HUDEP-2 (cell line): Measurements from ENCODE around the gene HOXA7.

ENCODE experiments used
- DNase-seq, 76 experiments: peaks; one replicate each; lab custom pipeline; 2025; ENCODE audit not compliant: unreplicated experiment in 76 of 76; lab: John Stamatoyannopoulos, UW

The HOXA7 gene

GRCh38 chr7:27139334-27140125, 16.9 kb downstream of the HOXA7 start:
- no peak for DNase-seq

GRCh38 chr7:27138985-27139333, 17.5 kb downstream of the HOXA7 start:
- DNase-seq, result no peak

GRCh38 chr7:27138472-27138871, 18.0 kb downstream of the HOXA7 start:
- no peak for DNase-seq

- no peak for DNase-seq
These were observed 18.7 kb downstream of the HOXA7 start for GRCh38 chr7:27137640-27138315.

- DNase-seq, result no peak
These were observed 22.1 kb downstream of the HOXA7 start for GRCh38 chr7:27134392-27134791.

- no peak for DNase-seq
These were observed 22.9 kb downstream of the HOXA7 start for GRCh38 chr7:27133409-27134231.

GRCh38 chr7:27132978-27133377, 23.5 kb downstream of the HOXA7 start:
- DNase-seq, result no peak

- DNase-seq, result no peak
These were observed 24.3 kb downstream of the HOXA7 start for GRCh38 chr7:27132214-27132613.

GRCh38 chr7:27131390-27131819, 25.1 kb downstream of the HOXA7 start:
- no peak for DNase-seq

- peak in 49 of 76 experiments; percentile 0 to 87 (median 44) for DNase-seq
These were observed 25.7 kb downstream of the HOXA7 start, which contains the start of gene HOXA4 for GRCh38 chr7:27130540-27131389. Gene HOXA4, minus strand, starts transcription at chr7:27130757. Its CDS starts 24 bp downstream, at chr7:27130733.

- DNase-seq, result no peak
These were observed 26.5 kb downstream of the HOXA7 start for GRCh38 chr7:27129729-27130539.

GRCh38 chr7:27128776-27129728, 27.4 kb downstream of the HOXA7 start:
- DNase-seq, result no peak

- DNase-seq, result no peak
These were observed 28.4 kb downstream of the HOXA7 start for GRCh38 chr7:27128034-27128433.

- no peak for DNase-seq
These were observed 29.7 kb downstream of the HOXA7 start for GRCh38 chr7:27126596-27127327.

GRCh38 chr7:27125986-27126394, 30.5 kb downstream of the HOXA7 start:
- no peak for DNase-seq

GRCh38 chr7:27124902-27125689, 31.4 kb downstream of the HOXA7 start:
- DNase-seq, result no peak
